GM23338 (cell line): ENCODE results near the gene HDAC8. TPM values are rescaled to one million over a fixed set of nuclear protein-coding genes. Genes with fewer than 3 reads are reported as not detected.

Source experiments
- ATAC-seq: fragments of 200-7000 bp; cut with Tn5 transposase; 3 replicates; pipeline ENCODE4 v1.9.1; 2020
- DNase-seq: peaks from one replicate; pipeline ENCODE4 v3.0.0-alpha.2; 2015; ENCODE audit warnings: low spot score
- H2AFZ ChIP-seq: fragments of 200-600 bp; sonication (generic); 2 replicates; pipeline ENCODE4 v1.8.0; 2016; ENCODE audit warnings: antibody characterized with exemption, mild to moderate bottlenecking, moderate library complexity
- H3F3A ChIP-seq: fragments of 200-600 bp; sonication (generic); replicated peaks from 2 replicates; pipeline ENCODE4 v1.8.0; 2017; ENCODE audit warnings: antibody characterized with exemption, mixed run types, low read depth
- H3K27ac ChIP-seq: fragments of 200-600 bp; sonication (generic); 2 replicates; pipeline ENCODE4 v1.6.1; 2016; ENCODE audit warnings: low read depth
- H3K27me3 ChIP-seq: fragments of 200-600 bp; sonication (generic); 2 replicates; pipeline ENCODE4 v1.8.0; 2016; ENCODE audit warnings: mild to moderate bottlenecking, mixed run types, moderate library complexity; ENCODE audit not compliant: insufficient read depth
- H3K36me3 ChIP-seq: fragments of 200-600 bp; sonication (generic); 2 replicates; pipeline ENCODE4 v1.8.0; 2016; ENCODE audit warnings: mild to moderate bottlenecking; ENCODE audit not compliant: insufficient read depth
- H3K4me1 ChIP-seq: fragments of 200-600 bp; sonication (generic); 2 replicates; pipeline ENCODE4 v1.8.0; 2016; ENCODE audit warnings: mild to moderate bottlenecking, moderate library complexity; ENCODE audit not compliant: insufficient read depth
- H3K4me2 ChIP-seq: fragments of 200-600 bp; sonication (generic); 2 replicates; pipeline ENCODE4 v1.7.1; 2017; ENCODE audit warnings: mixed run types
- H3K4me3 ChIP-seq: fragments of 200-600 bp; sonication (generic); 2 replicates; pipeline ENCODE4 v1.6.1; 2016; ENCODE audit warnings: mixed run types
- H3K79me2 ChIP-seq: fragments of 200-600 bp; sonication (generic); replicated peaks from 2 replicates; pipeline ENCODE4 v1.8.0; 2017; ENCODE audit warnings: mild to moderate bottlenecking; ENCODE audit not compliant: insufficient read depth
- H3K9me2 ChIP-seq: fragments of 200-600 bp; sonication (generic); 2 replicates; pipeline ENCODE4 v1.8.0; 2017; ENCODE audit not compliant: insufficient read depth
- H4K20me1 ChIP-seq: fragments of 200-600 bp; sonication (generic); replicated peaks from 2 replicates; pipeline ENCODE4 v1.8.0; 2017; ENCODE audit warnings: mild to moderate bottlenecking; ENCODE audit not compliant: insufficient read depth
- H3K27ac Mint-ChIP-seq: 2 replicates; pipeline ENCODE4 v1.8.0; 2020; ENCODE audit warnings: inconsistent platforms, mild to moderate bottlenecking, moderate library complexity, mixed read lengths
- H3K27me3 Mint-ChIP-seq: 3 replicates; pipeline ENCODE4 v1.8.0; 2022; ENCODE audit warnings: low read depth, mild to moderate bottlenecking, moderate library complexity, mixed read lengths, inconsistent platforms; ENCODE audit not compliant: insufficient read depth, poor library complexity
- H3K36me3 Mint-ChIP-seq: 3 replicates; pipeline ENCODE4 v1.8.0; 2021; ENCODE audit warnings: low read depth, mild to moderate bottlenecking, inconsistent platforms, moderate library complexity, mixed read lengths
- H3K4me1 Mint-ChIP-seq: 3 replicates; pipeline ENCODE4 v1.8.0; 2020; ENCODE audit warnings: mild to moderate bottlenecking, inconsistent platforms, mixed read lengths
- H3K4me3 Mint-ChIP-seq: 3 replicates; pipeline ENCODE4 v1.8.0; 2021; ENCODE audit warnings: moderate library complexity, mild to moderate bottlenecking, inconsistent platforms, mixed read lengths
- H3K9me3 Mint-ChIP-seq: 3 replicates; pipeline ENCODE4 v1.8.0; 2020; ENCODE audit warnings: moderate library complexity, mild to moderate bottlenecking, inconsistent platforms, mixed read lengths
- CREB1 ChIP-seq: fragments of 250-450 bp; sonication (Bioruptor Pico); IDR thresholded peaks from 2 replicates; pipeline ENCODE4 v1.5.0; 2020; ENCODE audit warnings: low read depth, mild to moderate bottlenecking, moderate library complexity
- EZH2 ChIP-seq: fragments of 200-600 bp; sonication (generic); IDR thresholded peaks from one replicate; pipeline ENCODE4 v1.8.0; 2017; ENCODE audit warnings: antibody characterized with exemption, mild to moderate bottlenecking, low read depth; ENCODE audit not compliant: unreplicated experiment
- EZH2phosphoT487 ChIP-seq: fragments of 200-600 bp; sonication (generic); IDR thresholded peaks from one replicate; pipeline ENCODE4 v1.8.1; 2018; ENCODE audit warnings: antibody characterized with exemption; ENCODE audit not compliant: unreplicated experiment
- JUNB ChIP-seq: IDR thresholded peaks from one replicate; pipeline ENCODE4 v1.6.1; 2016; ENCODE audit warnings: antibody characterized with exemption; ENCODE audit not compliant: unreplicated experiment
- POLR2AphosphoS5 ChIP-seq: IDR thresholded peaks from 2 replicates; pipeline ENCODE4 v1.6.1; 2016; ENCODE audit warnings: antibody characterized with exemption, low read depth
- polyA plus RNA-seq: library from polyadenylated mRNA; unstranded; fragments of >200 nt; fragmentation: Nextera tagmentation; extraction: Ambion mirVana; gene quantifications from 2 replicates; pipeline ENCODE4 v1.2.1, GENCODE V29; 2016
- total RNA-seq: library from RNA; depleted of rRNA; stranded (reverse); fragments of >200 nt; shearing (Covaris generic); gene quantifications from 2 replicates; pipeline ENCODE4 v1.2.3, GENCODE V29; 2014
- TF ChIP-seq, protein P1 (sequence below), 2 experiments: fragments of 200-600 bp in 1 of 2; sonication (generic) in 1 of 2; conservative IDR thresholded peaks; 2 replicates each; pipeline versions ENCODE4 v1.5.1 to v1.6.1; 2016 to 2017; ENCODE audit warnings: antibody characterized with exemption in 2 of 2, low read depth in 2 of 2, mild to moderate bottlenecking in 2 of 2, moderate library complexity in 1 of 2
- TF ChIP-seq, protein P2 (sequence below): IDR thresholded peaks from 2 replicates; pipeline ENCODE4 v1.6.1; 2016; ENCODE audit warnings: antibody characterized with exemption

Gene HDAC8
- total and polyA plus RNA-seq, 2 experiments from 2014 or later, result 21.6 to 28.7 TPM

DNA sequence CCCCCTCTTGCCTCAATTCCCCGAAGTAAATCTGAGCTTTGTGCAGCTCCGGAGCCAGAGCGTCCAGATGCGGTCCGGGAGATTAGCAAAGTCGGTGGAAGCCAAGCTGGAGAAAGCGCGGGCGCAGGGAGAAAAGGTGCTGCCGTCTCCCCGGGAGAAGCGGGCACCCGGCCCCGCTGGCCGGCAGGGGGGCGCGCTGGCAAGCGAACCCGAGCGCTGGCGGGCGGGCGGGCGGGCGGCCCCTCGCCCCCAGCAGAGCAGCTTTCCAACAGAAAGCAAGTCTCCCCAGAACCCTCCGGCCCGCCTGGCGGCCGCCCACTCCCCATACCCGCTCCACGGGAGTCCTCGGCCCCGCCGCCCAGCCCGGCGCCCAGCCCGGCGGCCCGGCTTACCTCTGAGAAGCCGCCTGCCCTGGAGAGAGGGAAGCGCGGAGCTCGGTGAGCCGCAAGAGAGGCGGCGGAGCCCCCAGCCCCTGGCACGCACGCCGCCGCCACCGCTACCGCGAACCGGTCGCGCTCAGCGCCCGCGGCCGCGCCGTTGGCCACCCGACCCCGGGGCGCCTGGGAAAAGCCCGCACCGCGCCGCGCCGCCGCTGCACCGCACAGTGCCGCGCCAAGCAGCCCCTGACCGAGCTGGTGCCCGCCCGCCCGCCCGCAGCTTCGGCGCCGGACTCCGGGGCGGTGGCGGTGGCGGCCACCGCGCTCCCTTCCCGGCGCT lies 266.4 kb downstream of the HDAC8 start:
- peak overlapping the region; percentile 76 for H3K4me3 Mint-ChIP-seq
- no peak overlapping the region for H3K27ac ChIP-seq
- peak overlapping the region; percentile 59 for H2AFZ ChIP-seq
- TF ChIP-seq POLR2AphosphoS5 (no peak), EZH2 (peak; percentile 7)
- H4K20me1 ChIP-seq, result no peaks in the 10 kb centered on the region
- H3K4me2 ChIP-seq, result peak overlapping the region; percentile 80
- H3K9me3 Mint-ChIP-seq, result 0 out of 3 replicates have a peak, but pooled peaks cover 4% of the 10 kb centered on the region
- H3K36me3 ChIP-seq, result no peaks in the 10 kb centered on the region
- no peak; the same call in 2 of the 3 replicates for ATAC-seq
- H3K4me3 ChIP-seq, result peak overlapping the region; percentile 58
- no peaks in the 10 kb centered on the region for H3K9me2 ChIP-seq
- peaks cover 92% of the 10 kb centered on the region for H3K27me3 ChIP-seq
- H3K27ac Mint-ChIP-seq, result no peak overlapping the region
- peaks cover 67% of the 10 kb centered on the region for H3K27me3 Mint-ChIP-seq
- H3K36me3 Mint-ChIP-seq, result peaks cover 3% of the 10 kb centered on the region; the same call in 1 of the 3 replicates
- H3K4me1 Mint-ChIP-seq, result peaks cover 10% of the 10 kb centered on the region; the same call in 2 of the 3 replicates
- peak; percentile 28 for DNase-seq
- H3K79me2 ChIP-seq, result no peaks in the 10 kb centered on the region
- peaks cover 3% of the 10 kb centered on the region; the same call in 1 of the 2 replicates for H3F3A ChIP-seq
- 0 out of 2 replicates have a peak, but pooled peaks cover 5% of the 10 kb centered on the region for H3K4me1 ChIP-seq

DNA sequence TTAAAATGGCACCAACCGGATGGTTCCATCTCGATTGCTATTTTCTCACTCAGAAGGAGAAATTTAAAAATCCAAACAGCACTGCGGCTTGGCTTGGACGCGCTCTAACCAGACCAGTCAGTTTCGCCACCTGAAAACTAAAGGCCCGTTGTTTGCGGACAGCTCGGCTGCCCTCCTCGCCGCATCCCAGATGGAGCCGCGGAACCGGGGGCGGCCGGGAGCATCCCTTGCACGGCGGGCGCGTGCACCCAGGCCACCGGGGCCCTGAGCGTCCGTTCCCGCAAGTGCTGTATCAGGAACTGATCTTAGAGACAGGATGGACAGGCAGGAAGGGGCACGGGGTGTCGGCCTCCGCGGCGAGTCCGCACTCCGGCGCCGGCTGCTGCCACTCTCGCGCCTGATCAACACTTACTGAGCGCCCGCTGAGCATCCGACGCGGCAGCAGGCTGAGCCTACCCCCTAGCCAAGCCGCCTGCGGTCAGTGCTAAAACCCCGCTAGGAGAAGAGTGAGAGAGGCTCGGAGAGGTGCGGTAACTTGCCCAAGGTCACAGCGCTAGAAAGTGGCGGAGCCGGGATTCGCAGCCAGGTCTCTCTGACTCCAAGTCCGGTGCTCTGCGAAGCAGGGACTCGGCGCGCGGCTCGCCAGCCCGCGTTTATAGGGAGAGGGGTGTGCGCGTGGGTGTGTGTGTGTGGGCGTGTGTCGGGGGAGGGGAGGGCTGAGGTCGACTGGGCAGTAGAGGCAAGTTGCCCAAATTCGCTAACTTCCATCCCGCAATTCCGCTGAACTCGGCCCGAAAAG lies 267.2 kb downstream of the HDAC8 start, which contains the start of gene CITED1:
Gene CITED1, minus strand, starts transcription at position 629 of the 799 bp plus-strand sequence. CDS start 3,045 bp downstream, outside the sequence.
- Histone ChIP-seq H3K27ac (no peak within 1 kb of the TSS), H2AFZ (peak within 1 kb of the TSS; percentile 59), H3K4me2 (peak within 1 kb of the TSS; percentile 80), H4K20me1 (no peaks in the 10 kb centered on the region), H3K36me3 (no peaks in the 10 kb centered on the region), H3K4me3 (peak within 1 kb of the TSS; percentile 58), H3K27me3 (peaks cover 84% of the 10 kb centered on the region), H3K9me2 (no peaks in the 10 kb centered on the region), H3K79me2 (no peaks in the 10 kb centered on the region), H3F3A (peaks cover 3% of the 10 kb centered on the region; the same call in 1 of the 2 replicates), H3K4me1 (0 out of 2 replicates have a peak, but pooled peaks cover 5% of the 10 kb centered on the region)
- peaks cover 10% of the 10 kb centered on the region; the same call in 2 of the 3 replicates for H3K4me1 Mint-ChIP-seq
- H3K9me3 Mint-ChIP-seq, result 0 out of 3 replicates have a peak, but pooled peaks cover 4% of the 10 kb centered on the region
- no peak for TF ChIP-seq JUNB
- TF ChIP-seq, protein P1, sequence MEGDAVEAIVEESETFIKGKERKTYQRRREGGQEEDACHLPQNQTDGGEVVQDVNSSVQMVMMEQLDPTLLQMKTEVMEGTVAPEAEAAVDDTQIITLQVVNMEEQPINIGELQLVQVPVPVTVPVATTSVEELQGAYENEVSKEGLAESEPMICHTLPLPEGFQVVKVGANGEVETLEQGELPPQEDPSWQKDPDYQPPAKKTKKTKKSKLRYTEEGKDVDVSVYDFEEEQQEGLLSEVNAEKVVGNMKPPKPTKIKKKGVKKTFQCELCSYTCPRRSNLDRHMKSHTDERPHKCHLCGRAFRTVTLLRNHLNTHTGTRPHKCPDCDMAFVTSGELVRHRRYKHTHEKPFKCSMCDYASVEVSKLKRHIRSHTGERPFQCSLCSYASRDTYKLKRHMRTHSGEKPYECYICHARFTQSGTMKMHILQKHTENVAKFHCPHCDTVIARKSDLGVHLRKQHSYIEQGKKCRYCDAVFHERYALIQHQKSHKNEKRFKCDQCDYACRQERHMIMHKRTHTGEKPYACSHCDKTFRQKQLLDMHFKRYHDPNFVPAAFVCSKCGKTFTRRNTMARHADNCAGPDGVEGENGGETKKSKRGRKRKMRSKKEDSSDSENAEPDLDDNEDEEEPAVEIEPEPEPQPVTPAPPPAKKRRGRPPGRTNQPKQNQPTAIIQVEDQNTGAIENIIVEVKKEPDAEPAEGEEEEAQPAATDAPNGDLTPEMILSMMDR (conservative IDR thresholded peaks at IDR 0.05; ENCODE audit: low read depth in 2 of 2), result no peak
- TF ChIP-seq EZH2phosphoT487, result no peak
- TF ChIP-seq, protein P2, sequence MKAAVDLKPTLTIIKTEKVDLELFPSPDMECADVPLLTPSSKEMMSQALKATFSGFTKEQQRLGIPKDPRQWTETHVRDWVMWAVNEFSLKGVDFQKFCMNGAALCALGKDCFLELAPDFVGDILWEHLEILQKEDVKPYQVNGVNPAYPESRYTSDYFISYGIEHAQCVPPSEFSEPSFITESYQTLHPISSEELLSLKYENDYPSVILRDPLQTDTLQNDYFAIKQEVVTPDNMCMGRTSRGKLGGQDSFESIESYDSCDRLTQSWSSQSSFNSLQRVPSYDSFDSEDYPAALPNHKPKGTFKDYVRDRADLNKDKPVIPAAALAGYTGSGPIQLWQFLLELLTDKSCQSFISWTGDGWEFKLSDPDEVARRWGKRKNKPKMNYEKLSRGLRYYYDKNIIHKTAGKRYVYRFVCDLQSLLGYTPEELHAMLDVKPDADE, result no peak
- TF ChIP-seq EZH2, result peak; percentile 80
- TF ChIP-seq CREB1 (CRISPR knock-in tag), result no peak
- peak; percentile 35 for DNase-seq
- H3K27ac Mint-ChIP-seq, result no peak within 1 kb of the TSS
- H3K36me3 Mint-ChIP-seq, result peaks cover 3% of the 10 kb centered on the region; the same call in 1 of the 3 replicates
- ATAC-seq, result peak; percentile 20
- H3K4me3 Mint-ChIP-seq, result peak within 1 kb of the TSS; percentile 76
- H3K27me3 Mint-ChIP-seq, result peaks cover 67% of the 10 kb centered on the region
